GM10847 (cell line): ENCODE data around the gene EXOC2.

ENCODE experiments used
- POLR2A ChIP-seq: IDR thresholded peaks from 2 replicates; pipeline ENCODE4 v1.6.1; 2011; ENCODE audit not compliant: insufficient read length; ENCODE audit errors: extremely low read depth

EXOC2 gene

DNA sequence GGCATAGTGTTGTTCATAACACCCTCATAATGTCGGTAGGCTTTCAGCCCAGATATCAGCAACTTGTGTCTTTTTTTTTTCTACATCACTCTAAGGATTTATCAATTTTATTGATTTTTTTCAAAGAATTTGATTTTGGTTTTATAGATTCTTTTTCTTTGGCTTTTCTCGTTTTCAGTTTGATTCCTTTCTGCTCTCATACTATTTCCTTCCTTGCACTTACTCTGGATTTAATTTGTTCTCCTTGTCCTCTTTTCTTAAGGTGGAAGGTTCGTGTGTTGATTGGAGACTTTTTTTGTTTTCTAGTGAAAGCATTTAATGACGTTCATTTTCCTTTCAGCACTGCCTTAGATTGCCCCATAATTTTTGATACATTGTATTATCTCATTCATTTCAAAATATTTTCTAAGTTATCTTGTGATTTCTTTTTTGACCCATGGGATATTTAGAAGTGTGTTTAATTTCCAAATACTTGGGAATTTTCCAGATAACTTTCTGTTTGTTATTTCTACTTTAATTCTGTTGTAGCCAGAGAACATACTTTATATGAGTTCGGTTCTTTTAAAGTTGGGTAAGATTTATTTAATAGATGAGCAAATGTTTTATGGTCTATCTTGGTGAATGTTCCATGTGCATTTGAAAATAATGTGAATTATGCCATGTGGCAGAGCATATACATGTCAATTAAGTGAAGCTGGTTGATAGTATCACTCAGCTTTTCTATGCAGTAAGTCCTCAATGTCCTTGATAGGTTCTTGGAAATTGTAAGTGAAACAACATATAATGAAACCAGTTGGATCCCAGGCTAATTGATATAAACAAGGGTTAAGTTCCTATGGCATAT, 238.6 kb downstream of the EXOC2 start:
- TF ChIP-seq POLR2A, result no peak

DNA sequence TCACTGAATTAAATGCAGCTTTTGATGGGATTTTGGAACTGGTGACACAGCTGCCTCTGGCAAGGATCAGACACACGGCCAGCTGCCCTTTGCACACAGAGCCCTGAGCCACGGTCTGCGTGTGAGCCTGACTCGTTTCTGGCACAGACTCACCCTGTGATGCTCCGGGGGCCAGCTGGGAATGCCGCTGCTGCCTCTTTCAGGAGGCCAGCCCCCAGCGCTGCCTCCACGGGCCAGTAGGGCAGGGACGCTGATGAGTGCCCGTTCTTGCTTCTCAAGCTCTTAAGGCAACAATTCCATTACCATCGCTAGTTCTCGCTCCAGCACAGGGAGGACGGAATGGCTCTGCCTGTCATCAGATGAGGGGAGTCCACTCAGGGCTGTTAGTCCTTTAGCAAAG, 239.8 kb downstream of the EXOC2 start:
- no peak for TF ChIP-seq POLR2A

DNA sequence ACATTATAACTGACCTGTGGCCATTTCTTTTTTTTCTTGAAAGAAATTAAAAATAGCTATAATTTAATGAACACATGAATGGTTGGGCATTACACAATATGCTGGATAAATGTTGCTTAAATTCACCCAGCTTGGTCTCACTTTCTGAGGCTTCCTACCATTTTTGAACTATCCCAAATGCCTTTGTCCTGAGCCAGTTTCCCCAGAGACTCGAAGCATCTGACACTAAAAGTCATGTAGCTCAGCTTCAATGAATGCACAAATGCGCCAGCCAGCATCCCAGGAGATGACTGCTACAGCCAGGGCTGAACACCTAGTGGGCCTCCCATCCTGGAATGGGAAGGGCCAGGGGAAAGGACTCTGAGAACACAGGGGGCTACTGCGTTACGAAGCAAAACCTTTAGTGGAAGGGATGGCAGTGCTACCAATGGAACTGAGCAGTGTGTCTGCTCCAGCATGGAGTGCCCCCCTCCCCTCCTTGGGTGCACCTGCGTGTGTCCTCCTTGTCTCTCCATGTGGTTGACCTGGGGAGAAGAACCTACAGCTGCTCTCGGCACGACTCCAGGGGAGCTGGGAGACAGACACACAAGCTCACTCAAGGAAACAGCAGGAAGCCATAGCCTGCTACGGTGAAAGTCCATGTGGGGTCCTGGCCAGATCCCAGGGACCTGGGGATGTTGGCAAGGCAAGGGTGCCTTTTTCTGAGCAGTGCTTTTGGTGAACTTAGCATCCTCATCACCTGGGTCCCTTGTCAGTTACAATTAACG, 240.5 kb downstream of the EXOC2 start:
- no peak for TF ChIP-seq POLR2A

DNA sequence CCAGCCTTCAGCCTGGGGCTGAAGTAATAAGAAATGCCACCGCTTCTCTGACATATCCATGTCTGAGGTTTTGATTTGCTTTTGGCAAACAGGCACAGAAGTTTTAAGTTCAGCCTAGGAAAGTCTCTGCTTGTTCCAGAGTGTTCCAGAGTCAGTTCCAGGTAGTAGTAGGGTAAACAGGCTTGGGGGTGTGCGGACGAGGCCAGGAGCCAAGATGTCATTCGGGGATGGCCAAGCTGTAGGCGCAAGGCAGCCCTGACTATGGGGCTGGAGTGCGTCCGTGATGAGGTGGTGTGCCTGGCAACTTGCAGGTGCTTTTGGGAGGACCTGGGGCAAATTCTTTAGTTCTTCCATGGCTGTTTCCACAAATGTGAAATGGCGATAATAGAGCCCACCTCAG, 241.1 kb downstream of the EXOC2 start:
- TF ChIP-seq POLR2A, result no peak

DNA sequence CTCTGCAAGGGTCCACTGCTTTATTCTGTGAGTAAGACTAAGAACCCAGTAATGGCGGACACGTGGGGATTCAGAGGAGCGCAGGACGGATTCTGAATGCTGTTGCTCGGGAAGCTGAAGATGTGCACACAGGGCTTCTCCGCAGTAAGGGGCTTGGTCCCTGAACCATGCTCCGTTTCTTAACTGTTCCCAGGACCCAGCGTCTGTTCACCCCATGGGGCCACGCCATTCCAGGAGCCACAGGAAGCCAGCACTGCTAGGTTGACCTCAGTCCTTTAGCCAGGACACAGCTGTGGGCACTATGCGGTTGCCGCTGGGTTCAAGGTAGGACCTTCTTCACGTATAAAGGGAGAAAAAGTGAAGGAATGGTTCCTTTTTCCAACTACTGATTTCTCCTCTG, 241.6 kb downstream of the EXOC2 start:
- TF ChIP-seq POLR2A, result no peak

DNA sequence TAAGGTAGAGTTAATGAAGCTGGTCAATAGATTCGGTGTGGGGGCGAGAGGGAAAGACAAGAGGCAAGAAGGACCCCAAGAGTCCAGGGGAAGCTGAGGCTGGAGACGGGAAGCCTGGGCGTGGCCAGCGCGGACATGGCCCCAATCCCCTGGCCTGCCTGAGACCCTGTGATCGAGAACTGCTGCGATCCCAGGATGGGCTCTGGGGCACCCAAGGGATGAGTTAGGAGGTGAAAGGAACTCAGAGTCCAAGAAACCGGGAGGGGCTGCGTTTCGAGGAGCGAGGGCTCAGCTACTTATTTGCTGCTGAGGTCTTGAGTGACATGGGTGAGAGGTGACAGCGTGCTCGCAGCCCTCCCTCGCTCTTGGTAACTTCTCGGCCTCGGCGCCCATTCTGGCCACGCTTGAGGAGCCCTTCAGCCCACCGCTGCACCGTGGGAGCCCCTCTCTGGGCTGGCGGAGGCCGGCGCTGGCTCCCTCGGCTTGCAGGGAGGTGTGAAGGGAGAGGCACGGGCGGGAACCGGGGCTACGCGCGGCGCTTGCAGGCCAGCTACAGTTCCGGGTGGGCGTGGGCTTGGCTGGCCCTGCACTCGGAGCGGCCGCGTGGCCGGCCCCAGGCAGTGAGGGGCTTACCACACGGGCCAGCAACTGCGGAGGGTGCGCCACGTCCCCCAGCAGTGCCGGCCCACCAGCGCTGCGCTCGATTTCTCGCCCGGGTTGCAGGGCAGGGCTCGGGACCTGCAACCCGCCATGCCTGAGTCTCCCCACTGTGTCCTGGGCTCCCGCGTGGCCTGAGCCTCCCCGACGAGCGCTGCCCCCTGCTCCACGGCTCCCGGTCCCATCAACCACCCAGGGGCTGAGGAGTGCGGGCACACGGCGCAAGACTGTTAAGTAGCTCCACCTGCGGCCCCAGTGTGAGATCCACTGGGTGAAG, 243.2 kb downstream of the EXOC2 start:
- TF ChIP-seq POLR2A, result no peak

DNA sequence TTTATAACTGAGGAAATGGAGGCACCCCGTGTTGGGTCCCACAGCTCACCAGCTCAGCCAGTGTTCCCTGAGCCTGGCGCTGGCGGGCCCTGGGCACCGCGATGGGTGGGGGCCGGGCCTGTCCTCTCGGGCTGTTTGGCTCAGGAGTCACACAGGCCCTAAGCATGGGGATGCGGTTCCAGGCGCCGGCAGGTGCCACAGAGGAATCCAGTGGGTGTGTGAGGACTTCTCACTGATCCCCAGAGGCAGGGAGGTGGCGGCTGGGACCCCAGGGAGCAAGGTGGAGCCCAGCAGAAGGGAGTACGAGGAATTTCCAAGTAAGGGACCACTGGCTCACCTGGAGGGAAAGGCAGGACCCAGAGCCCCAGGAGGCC, 243.9 kb downstream of the EXOC2 start:
- no peak for TF ChIP-seq POLR2A

DNA sequence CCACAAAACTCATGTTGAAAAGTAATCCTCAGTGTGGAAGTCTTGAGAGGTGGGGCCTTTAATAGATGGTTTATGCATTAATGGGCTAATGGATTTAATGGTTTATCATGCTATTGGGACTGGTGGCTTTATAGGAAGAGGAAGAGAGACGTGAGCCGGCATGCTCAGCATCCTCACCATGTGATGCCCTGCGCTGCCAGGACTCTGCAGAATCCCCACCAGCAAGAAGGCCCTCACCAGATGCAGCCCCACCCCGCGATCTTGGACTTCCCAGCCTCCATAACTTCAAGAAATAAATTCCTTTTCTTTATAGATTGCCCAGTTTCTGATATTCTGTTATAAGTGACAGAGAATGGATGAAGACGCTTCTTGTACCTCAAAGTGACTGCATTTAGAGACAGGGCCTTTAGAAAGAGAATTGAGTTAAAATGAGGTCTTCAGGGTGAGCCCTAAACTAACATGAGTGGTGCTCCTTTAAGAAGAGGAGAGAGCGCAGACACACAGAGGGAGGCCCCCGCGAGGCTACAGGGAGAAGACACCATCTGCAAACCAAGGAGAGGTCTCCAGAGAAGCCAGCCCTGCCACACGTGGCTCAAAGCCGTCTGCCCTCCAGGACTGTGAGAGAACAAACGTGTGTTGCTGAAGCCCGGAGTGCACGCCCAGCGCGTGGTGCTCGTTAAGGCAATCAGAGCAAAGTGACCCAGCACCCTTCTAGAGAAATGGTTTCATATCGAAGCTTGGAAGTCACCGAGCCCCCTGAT, 244.5 kb downstream of the EXOC2 start:
- no peak for TF ChIP-seq POLR2A

DNA sequence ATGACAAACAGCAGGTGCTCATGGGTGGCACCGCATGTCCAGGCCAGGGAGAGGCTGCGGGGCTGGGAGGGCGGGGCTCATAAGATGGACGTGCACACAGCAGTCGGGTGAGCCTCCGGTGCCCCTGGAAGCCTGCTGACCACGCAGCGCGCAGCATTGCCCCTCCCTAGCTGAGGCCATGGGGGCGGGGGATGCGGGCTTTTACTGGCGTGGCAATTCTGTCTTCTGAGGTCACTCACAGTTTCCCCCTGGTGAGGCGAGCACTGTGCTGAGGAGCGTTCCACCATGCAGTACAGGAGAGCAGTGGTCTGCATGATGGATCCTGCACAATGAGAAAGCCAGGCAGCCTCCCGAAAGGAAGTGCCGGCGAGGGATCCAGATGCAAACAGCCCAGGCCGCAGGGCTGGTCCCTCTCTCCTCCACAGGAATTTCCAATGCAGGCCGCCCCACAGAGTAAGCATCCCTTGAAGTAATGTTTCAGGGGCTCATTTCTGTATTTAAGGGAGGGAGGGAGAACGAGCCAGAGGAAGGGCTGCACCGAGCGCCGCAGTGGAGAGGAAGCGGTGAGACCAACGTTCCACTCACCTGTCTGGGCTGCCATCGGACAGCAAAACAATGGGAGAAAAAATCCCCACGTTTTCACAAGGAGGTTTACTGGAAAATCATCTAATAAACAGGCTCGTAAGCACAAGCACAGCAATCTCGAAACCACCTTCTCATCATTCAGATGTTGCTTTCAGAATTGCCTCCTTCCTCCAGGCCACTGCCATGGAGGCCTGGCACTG, 245.4 kb downstream of the EXOC2 start:
- no peak for TF ChIP-seq POLR2A

DNA sequence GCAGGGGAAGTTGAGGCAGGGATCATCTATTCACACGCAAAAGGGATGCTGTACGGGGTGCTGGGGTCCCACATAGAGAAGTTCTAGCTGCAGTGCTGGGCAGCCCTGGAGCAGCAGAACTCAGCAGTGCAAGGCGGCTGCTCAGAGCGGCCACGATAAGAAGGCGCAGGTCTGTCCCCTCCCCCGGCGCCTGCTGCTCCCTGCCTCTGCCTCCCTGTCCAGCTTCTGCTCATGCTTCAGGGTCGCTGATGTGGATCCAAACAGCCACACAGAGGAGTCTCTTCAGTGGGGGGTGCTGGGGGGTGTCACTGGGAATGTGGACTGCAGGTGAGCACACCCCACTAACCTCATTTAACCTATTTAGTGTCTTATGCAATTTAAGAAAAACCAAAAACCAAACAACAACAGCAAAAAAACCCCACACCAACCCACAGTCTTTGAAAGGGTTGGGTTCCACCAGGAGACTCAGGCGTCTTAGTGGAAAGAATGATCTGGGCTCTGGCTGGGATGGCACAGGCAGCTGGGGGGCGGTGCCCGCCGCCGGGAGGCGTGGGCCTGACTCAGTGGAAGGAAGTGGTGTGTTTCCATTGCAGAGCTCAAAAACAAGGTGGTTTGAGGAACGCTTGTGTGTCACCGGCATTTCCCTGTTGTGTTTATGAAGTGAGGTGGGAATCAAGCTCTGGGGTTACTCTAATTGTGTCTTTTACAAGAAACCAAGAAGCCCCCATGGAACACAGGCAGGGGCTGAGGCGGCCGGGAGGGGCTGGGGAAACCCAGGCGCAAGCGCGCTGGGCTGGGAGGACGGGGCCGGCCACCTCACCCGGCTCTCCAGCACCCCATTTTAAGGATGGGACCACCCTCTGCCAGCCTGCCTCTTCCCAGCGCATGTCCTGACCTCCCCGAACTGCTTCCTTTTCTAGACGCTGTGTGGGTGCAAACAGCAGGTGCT, 246.2 kb downstream of the EXOC2 start:
- no peak for TF ChIP-seq POLR2A

DNA sequence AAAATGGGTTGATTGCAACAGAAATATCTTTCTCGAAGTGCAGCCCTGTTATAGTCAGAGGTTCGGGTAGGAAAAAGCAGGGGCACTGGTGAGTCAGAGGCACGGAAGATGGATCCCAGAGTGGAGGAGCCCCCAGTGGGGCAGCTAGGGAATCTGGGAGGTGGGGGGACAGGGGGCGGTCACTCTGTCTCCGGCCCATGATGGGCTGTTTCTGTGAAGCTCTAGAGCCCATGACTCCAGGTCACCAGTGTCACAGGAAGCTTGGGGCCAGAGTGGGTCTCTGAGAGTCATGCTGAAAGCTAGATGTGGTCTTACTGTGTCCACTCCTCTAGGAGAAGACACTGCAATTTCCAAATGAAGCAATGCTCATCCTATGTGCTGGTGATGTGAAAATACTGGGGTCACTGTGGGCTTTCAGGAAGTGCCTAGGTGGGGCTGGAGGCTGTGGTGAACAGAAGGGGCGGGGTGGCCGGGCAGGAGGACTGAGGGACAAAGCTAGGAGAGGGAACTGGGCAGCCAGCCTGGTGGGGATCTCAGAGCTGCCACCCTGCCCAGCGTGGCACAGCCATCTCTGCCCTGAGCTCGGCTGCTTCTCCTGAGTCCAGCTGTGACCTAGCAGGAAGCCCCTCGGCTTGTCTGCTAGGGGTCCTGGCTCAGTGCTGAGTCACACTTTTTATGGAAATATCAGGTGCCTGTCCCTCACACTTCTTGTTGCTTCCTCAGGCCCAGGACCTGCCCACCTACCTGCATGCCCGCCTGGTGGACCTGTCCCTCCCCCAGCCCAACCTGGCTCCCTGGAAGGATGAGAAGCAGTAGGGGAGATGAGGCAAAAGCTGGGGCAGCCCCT, 247.1 kb downstream of the EXOC2 start:
- TF ChIP-seq POLR2A, result no peak
